ENCODE results near the gene CCDC91. TPM values are rescaled to one million over a fixed set of nuclear protein-coding genes. Genes with fewer than 3 reads are reported as not detected.
"Not testable (repeated sequence)": the region's sequence is repeated elsewhere in the genome, so short reads cannot be mapped to it uniquely, and the experiment has no call there.

The CCDC91 gene
- polyA plus RNA-seq, 2 of the 4 experiments (the other 2 are of a cell fraction): 26.0 to 48.1 TPM

DNA sequence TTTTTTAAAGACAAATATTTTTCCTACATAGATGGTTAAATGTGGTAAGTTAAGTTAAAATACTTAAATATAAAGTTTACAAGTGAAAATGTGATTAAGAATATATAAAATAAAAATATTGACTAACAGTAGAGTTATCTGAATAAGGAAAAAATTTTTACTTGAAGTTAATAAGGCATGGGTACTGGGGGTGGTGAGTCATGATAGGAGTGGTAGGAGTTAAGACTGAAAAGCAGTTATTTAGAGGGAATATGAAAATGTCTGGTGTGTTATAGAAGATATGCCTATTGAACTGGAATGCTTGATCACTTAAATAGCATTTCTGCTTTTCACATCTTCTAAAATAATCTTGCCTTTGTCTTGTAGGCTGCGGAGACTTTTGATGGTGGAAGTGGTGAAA lies 68.7 kb downstream of the CCDC91 start:
- ChIA-PET CTCF (no interaction called here), POLR2A (no interaction called here)
- TF ChIP-seq POLR2A (IDR thresholded peaks at IDR 0.05; ENCODE audit: low read length) (no peak), CBX2 (IDR thresholded peaks at IDR 0.05; ENCODE audit: borderline replicate concordance, low read depth) (no peak), RARB (CRISPR knock-in tag; IDR thresholded peaks at IDR 0.05) (no peak), CBX8 (IDR thresholded peaks at IDR 0.05) (no peak), MAFK (IDR thresholded peaks at IDR 0.05; ENCODE audit: partially characterized antibody) (no peak), BHLHE40 (IDR thresholded peaks at IDR 0.05; ENCODE audit: low read depth, low read length) (no peak), JUN (IDR thresholded peaks at IDR 0.05) (no peak), ZNF302 (CRISPR knock-in tag; IDR thresholded peaks at IDR 0.05) (no peak), ZFP36 (IDR thresholded peaks at IDR 0.05; ENCODE audit: borderline replicate concordance, partially characterized antibody) (no peak)
- TF ChIP-seq, protein P1, sequence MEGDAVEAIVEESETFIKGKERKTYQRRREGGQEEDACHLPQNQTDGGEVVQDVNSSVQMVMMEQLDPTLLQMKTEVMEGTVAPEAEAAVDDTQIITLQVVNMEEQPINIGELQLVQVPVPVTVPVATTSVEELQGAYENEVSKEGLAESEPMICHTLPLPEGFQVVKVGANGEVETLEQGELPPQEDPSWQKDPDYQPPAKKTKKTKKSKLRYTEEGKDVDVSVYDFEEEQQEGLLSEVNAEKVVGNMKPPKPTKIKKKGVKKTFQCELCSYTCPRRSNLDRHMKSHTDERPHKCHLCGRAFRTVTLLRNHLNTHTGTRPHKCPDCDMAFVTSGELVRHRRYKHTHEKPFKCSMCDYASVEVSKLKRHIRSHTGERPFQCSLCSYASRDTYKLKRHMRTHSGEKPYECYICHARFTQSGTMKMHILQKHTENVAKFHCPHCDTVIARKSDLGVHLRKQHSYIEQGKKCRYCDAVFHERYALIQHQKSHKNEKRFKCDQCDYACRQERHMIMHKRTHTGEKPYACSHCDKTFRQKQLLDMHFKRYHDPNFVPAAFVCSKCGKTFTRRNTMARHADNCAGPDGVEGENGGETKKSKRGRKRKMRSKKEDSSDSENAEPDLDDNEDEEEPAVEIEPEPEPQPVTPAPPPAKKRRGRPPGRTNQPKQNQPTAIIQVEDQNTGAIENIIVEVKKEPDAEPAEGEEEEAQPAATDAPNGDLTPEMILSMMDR (IDR thresholded peaks at IDR 0.05): no peak
- TF ChIP-seq, protein P2, sequence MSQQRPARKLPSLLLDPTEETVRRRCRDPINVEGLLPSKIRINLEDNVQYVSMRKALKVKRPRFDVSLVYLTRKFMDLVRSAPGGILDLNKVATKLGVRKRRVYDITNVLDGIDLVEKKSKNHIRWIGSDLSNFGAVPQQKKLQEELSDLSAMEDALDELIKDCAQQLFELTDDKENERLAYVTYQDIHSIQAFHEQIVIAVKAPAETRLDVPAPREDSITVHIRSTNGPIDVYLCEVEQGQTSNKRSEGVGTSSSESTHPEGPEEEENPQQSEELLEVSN (IDR thresholded peaks at IDR 0.05; ENCODE audit: borderline replicate concordance, low read depth): no peak
- ATAC-seq (no peak), DNase-seq (ENCODE audit: low read depth in 1 of 2, low spot score in 1 of 2) (no peak), FAIRE-seq (no peak)
- WGBS (ENCODE audit: missing lambda C conversion rate): 93% methylated on average over 1 of the region's 1 CpG
- no peak overlapping the region for H3K27ac ChIP-seq
- H3K4me2 ChIP-seq: no peak overlapping the region
- no peak overlapping the region for H3K4me3 ChIP-seq
- H3K9me3 ChIP-seq: no peaks in the 10 kb centered on the region
- H3K4me1 ChIP-seq: no peaks in the 10 kb centered on the region

DNA sequence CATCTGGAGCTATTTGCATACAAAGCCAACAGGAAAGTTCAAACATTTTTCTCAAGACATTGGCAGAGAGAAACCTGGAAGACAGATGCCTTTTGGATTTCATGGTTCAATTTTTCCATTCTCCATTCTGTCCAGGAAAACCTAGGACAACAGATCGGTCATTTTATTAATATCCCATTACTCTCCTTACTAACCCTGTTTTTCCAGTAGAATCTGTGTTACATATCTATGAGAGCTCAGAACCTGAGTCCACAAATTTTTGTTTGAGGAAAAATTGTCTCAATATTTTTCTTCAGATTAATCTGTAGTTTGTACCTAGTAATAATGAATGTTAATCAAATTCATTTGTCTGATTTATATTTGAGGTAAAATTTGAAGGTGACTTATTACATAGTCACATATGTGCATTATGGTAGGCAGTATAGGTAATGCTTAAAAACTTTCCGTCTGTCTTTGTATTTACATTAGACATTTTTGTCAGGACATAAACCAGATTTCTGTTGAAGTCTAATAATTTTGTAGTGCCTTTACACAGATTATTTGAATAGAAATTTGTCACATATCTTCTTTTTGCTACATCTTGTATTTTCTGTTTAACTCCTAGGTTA lies 75.3 kb downstream of the CCDC91 start:
- Histone ChIP-seq H3K4me3 (no peak overlapping the region), H3K4me1 (no peaks in the 10 kb centered on the region), H3K9me3 (peaks cover 2% of the 10 kb centered on the region; the same call in 1 of the 3 replicates), H3K27ac (no peak overlapping the region), H3K4me2 (no peak overlapping the region)
- WGBS (ENCODE audit: missing lambda C conversion rate): 91% methylated on average over 2 of the region's 2 CpGs
- ATAC-seq (no peak), FAIRE-seq (peak; percentile 65), DNase-seq (ENCODE audit: low read depth in 1 of 2, low spot score in 1 of 2) (no peak)
- CTCF ChIA-PET: no interaction called here
- POLR2A ChIA-PET: no interaction called here
- TF ChIP-seq MYC (IDR thresholded peaks at IDR 0.05; ENCODE audit: borderline replicate concordance, low read length): no peak
- no peak for TF ChIP-seq EHF (CRISPR knock-in tag; IDR thresholded peaks at IDR 0.05)
- TF ChIP-seq NPAS2 (CRISPR knock-in tag; IDR thresholded peaks at IDR 0.05; ENCODE audit: borderline replicate concordance): no peak
- TF ChIP-seq ZFP36 (IDR thresholded peaks at IDR 0.05; ENCODE audit: borderline replicate concordance, partially characterized antibody): no peak
- no peak for TF ChIP-seq RFX5 (IDR thresholded peaks at IDR 0.05)

DNA sequence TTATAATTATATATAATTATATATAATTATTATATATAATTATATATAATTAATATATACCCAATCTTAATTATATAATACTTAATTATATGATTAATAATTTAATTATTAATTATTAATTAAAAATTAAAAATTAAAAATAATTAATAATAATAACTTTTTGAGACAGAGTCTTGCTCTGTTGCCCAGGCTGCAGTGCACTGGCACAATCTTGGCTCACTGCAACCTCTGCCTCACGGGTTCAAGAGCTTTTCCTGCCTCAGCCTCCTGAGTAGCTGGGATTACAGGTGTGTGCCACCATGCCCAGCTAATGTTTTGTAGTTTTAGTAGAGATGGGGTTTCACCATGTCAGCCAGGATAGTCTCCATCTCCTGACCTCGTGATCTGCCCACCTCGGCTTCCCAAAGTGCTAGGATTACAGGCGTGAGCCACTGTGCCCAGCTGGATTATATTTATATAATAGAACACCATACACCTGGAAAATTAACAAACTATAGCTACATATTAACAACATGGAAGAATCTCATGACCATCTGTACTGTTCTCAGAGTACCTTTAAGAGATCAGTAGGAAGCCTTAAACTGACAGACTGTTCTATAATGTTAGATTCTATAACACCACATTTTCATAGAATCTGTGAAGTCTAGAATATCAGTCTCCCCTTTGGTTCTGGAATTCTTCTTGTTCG lies 77.8 kb downstream of the CCDC91 start:
- POLR2A ChIA-PET; H3K27ac ChIP-seq; H3K4me1 ChIP-seq; DNase-seq (ENCODE audit: low read depth in 1 of 2, low spot score in 1 of 2); H3K4me2 ChIP-seq; CTCF ChIA-PET; H3K4me3 ChIP-seq; FAIRE-seq: not testable (repeated sequence)
- H3K9me3 ChIP-seq: peaks cover 18% of the 10 kb centered on the region
- 91% methylated on average over 5 of the region's 5 CpGs for WGBS (ENCODE audit: missing lambda C conversion rate)
- ATAC-seq: 0 out of 6 replicates have a peak, but pooled peaks of 1 of the 2 experiments have one; percentile 19

DNA sequence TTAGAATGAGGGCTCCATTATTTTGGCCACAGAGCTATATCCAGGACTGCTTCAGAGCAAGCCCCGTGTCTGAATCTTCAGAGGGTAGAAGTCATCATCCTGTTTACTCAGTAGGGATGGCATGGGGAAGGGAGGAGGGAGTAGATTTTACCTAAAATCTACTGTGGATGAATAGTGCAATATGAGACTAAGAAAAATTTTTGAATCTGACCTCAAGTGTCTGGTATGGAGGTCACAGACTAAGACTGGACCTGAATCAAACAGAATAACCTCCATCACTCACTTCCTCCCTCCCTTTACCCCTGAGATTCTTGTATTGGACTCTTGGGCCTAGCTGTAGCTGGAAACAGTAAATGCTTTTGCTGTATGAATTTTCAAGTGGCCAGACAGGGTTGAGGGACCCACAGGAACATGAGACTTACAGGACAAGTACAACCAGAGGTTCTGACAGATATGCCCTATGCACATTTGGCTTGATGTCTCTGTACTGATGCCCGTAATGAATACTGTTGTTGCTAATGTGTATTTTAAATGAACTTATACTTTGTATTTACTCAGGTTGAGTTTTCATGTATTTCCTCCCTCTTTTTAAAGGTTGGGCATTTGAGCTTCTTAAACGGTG lies 78.5 kb downstream of the CCDC91 start:
- no peak for DNase-seq (ENCODE audit: low read depth in 1 of 2, low spot score in 1 of 2)
- TF ChIP-seq MAFK (IDR thresholded peaks at IDR 0.05; ENCODE audit: partially characterized antibody) (no peak), JUN (IDR thresholded peaks at IDR 0.05) (no peak), TP53 (CRISPR knock-in tag; IDR thresholded peaks at IDR 0.05) (no peak), RCOR1 (IDR thresholded peaks at IDR 0.05; ENCODE audit: low read depth, low read length) (no peak), CBX8 (IDR thresholded peaks at IDR 0.05) (no peak), HDAC2 (IDR thresholded peaks at IDR 0.05) (no peak), CHD2 (IDR thresholded peaks at IDR 0.05; ENCODE audit: low read length, partially characterized antibody) (no peak), ESRRA (IDR thresholded peaks at IDR 0.05; ENCODE audit: borderline replicate concordance, low read length) (no peak), ZSCAN20 (CRISPR knock-in tag; IDR thresholded peaks at IDR 0.05) (no peak), KDM1A (IDR thresholded peaks at IDR 0.05; ENCODE audit: low read depth) (no peak)
- TF ChIP-seq, protein P3, sequence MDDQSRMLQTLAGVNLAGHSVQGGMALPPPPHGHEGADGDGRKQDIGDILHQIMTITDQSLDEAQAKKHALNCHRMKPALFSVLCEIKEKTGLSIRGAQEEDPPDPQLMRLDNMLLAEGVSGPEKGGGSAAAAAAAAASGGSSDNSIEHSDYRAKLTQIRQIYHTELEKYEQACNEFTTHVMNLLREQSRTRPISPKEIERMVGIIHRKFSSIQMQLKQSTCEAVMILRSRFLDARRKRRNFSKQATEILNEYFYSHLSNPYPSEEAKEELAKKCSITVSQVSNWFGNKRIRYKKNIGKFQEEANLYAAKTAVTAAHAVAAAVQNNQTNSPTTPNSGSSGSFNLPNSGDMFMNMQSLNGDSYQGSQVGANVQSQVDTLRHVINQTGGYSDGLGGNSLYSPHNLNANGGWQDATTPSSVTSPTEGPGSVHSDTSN (IDR thresholded peaks at IDR 0.05): no peak
- TF ChIP-seq, protein P1 (IDR thresholded peaks at IDR 0.05): no peak
- TF ChIP-seq, protein P4, sequence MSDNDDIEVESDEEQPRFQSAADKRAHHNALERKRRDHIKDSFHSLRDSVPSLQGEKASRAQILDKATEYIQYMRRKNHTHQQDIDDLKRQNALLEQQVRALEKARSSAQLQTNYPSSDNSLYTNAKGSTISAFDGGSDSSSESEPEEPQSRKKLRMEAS (IDR thresholded peaks at IDR 0.05): no peak

More for the DNA sequence above, 78.5 kb downstream of the CCDC91 start:
- CTCF ChIA-PET: no interaction called here
- H3K4me2 ChIP-seq: no peak overlapping the region
- H3K9me3 ChIP-seq: peaks cover 18% of the 10 kb centered on the region
- ATAC-seq (no peak), FAIRE-seq (no peak)
- H3K4me1 ChIP-seq: no peaks in the 10 kb centered on the region
- no peak overlapping the region for H3K4me3 ChIP-seq
- H3K27ac ChIP-seq: no peak overlapping the region
- WGBS (ENCODE audit: missing lambda C conversion rate): 91% methylated on average over 3 of the region's 3 CpGs
- POLR2A ChIA-PET: no interaction called here

All from A549 (cell line).